DND-41 (cell line): Measurements from ENCODE around the gene PLAC1.

Experiments
- ATAC-seq: fragments of 200-7000 bp; cut with Tn5 transposase; 3 replicates; pipeline ENCODE4 v1.9.1; 2021; ENCODE audit warnings: low read depth; ENCODE audit not compliant: insufficient read depth
- DNase-seq: peaks from one replicate; pipeline ENCODE4 v3.0.0-alpha.2; 2020
- H2AFZ ChIP-seq: 2 replicates; pipeline ENCODE4 v1.6.0; 2012; ENCODE audit warnings: low read depth, low read length
- H3K27ac ChIP-seq: 2 replicates; pipeline ENCODE4 v1.5.1; 2012; ENCODE audit warnings: low read length, inconsistent platforms
- H3K27me3 ChIP-seq: fragments of 200-600 bp; sonication (generic); 2 replicates; pipeline ENCODE4 v1.6.0; 2012; ENCODE audit warnings: low read length, mild to moderate bottlenecking, inconsistent platforms; ENCODE audit not compliant: insufficient read depth, poor library complexity
- H3K36me3 ChIP-seq: 2 replicates; pipeline ENCODE4 v1.5.1; 2012; ENCODE audit warnings: low read length, inconsistent platforms; ENCODE audit not compliant: insufficient read depth
- H3K4me1 ChIP-seq: 2 replicates; pipeline ENCODE4 v1.5.1; 2012; ENCODE audit warnings: mild to moderate bottlenecking, low read length; ENCODE audit not compliant: insufficient read depth
- H3K4me2 ChIP-seq: 2 replicates; pipeline ENCODE4 v1.6.0; 2012; ENCODE audit warnings: mild to moderate bottlenecking, moderate library complexity, low read length, inconsistent platforms; ENCODE audit not compliant: insufficient read depth
- H3K4me3 ChIP-seq, 2 experiments: fragments of 200-600 bp in 1 of 2; shearing (Covaris generic) in 1 of 2; 2 replicates each; pipeline ENCODE4 v1.5.1; 2012 to 2016; ENCODE audit warnings: inconsistent platforms in 2 of 2, low read length in 2 of 2, mild to moderate bottlenecking in 2 of 2, low read depth in 1 of 2, moderate library complexity in 1 of 2
- H3K79me2 ChIP-seq: 2 replicates; pipeline ENCODE4 v1.6.0; 2012; ENCODE audit warnings: low read length, inconsistent platforms; ENCODE audit not compliant: insufficient read depth
- H3K9ac ChIP-seq: 2 replicates; pipeline ENCODE4 v1.6.0; 2012; ENCODE audit warnings: low read depth, mild to moderate bottlenecking, inconsistent platforms, low read length, moderate library complexity
- H3K9me3 ChIP-seq: 2 replicates; pipeline ENCODE4 v1.5.1; 2012; ENCODE audit warnings: low read length, moderate library complexity, mild to moderate bottlenecking, inconsistent platforms; ENCODE audit not compliant: insufficient read depth, severe bottlenecking
- H4K20me1 ChIP-seq: 2 replicates; pipeline ENCODE4 v1.6.0; 2012; ENCODE audit warnings: low read length; ENCODE audit not compliant: insufficient read depth
- EZH2 ChIP-seq: IDR thresholded peaks from 3 replicates; pipeline ENCODE4 v1.6.1; 2012; ENCODE audit warnings: borderline replicate concordance, low read depth, mild to moderate bottlenecking, moderate library complexity, low read length, inconsistent platforms; ENCODE audit not compliant: severe bottlenecking
- TF ChIP-seq, protein P1 (sequence below): IDR thresholded peaks from 2 replicates; pipeline ENCODE4 v1.5.1; 2012; ENCODE audit warnings: borderline replicate concordance, low read length, moderate library complexity, mild to moderate bottlenecking; ENCODE audit not compliant: poor library complexity, severe bottlenecking; ENCODE audit errors: extremely low read depth

PLAC1 gene

GRCh38 chrX:134601240-134601765 is 57.0 kb downstream of the PLAC1 start:
- no peak for DNase-seq
- no peaks in the 10 kb centered on the region for H3K27me3 ChIP-seq
- H3K4me2 ChIP-seq, result no peak overlapping the region
- H3K36me3 ChIP-seq, result no peaks in the 10 kb centered on the region
- no peaks in the 10 kb centered on the region for H3K9me3 ChIP-seq
- no peak overlapping the region for H2AFZ ChIP-seq
- no peak for ATAC-seq
- no peak for TF ChIP-seq EZH2
- TF ChIP-seq, protein P1, sequence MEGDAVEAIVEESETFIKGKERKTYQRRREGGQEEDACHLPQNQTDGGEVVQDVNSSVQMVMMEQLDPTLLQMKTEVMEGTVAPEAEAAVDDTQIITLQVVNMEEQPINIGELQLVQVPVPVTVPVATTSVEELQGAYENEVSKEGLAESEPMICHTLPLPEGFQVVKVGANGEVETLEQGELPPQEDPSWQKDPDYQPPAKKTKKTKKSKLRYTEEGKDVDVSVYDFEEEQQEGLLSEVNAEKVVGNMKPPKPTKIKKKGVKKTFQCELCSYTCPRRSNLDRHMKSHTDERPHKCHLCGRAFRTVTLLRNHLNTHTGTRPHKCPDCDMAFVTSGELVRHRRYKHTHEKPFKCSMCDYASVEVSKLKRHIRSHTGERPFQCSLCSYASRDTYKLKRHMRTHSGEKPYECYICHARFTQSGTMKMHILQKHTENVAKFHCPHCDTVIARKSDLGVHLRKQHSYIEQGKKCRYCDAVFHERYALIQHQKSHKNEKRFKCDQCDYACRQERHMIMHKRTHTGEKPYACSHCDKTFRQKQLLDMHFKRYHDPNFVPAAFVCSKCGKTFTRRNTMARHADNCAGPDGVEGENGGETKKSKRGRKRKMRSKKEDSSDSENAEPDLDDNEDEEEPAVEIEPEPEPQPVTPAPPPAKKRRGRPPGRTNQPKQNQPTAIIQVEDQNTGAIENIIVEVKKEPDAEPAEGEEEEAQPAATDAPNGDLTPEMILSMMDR, result no peak
- no peaks in the 10 kb centered on the region for H4K20me1 ChIP-seq
- H3K4me1 ChIP-seq, result no peaks in the 10 kb centered on the region
- H3K4me3 ChIP-seq, result no peak overlapping the region
- no peaks in the 10 kb centered on the region for H3K79me2 ChIP-seq
- H3K27ac ChIP-seq, result no peak overlapping the region
- H3K9ac ChIP-seq, result no peak overlapping the region

DNA sequence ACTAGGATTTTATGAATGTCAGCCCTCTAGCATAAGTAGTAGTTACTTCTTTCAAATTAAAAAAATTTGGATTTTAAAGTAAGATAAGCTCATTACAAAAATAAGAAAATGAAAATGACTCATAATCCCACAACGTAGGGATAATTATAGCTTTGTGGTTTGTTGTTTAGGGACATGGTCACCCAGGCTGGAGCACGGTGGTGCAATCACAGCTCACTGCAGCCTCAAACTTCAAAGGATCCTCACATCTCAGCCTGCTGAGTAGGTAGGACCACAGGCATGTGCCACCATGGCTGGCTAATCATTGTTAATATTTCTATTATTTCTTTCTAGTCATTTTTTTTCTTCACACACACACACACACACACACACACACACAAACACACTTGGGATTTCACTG is 57.6 kb downstream of the PLAC1 start:
- DNase-seq, result no peak
- Histone ChIP-seq H3K4me3 (no peak overlapping the region), H3K27ac (no peak overlapping the region), H3K9ac (no peak overlapping the region), H3K9me3 (no peaks in the 10 kb centered on the region), H3K36me3 (no peaks in the 10 kb centered on the region), H3K4me2 (no peak overlapping the region), H2AFZ (no peak overlapping the region), H3K79me2 (no peaks in the 10 kb centered on the region), H3K4me1 (no peaks in the 10 kb centered on the region), H4K20me1 (no peaks in the 10 kb centered on the region), H3K27me3 (no peaks in the 10 kb centered on the region)
- no peak for ATAC-seq
- TF ChIP-seq, protein P1, result no peak
- TF ChIP-seq EZH2, result no peak

DNA sequence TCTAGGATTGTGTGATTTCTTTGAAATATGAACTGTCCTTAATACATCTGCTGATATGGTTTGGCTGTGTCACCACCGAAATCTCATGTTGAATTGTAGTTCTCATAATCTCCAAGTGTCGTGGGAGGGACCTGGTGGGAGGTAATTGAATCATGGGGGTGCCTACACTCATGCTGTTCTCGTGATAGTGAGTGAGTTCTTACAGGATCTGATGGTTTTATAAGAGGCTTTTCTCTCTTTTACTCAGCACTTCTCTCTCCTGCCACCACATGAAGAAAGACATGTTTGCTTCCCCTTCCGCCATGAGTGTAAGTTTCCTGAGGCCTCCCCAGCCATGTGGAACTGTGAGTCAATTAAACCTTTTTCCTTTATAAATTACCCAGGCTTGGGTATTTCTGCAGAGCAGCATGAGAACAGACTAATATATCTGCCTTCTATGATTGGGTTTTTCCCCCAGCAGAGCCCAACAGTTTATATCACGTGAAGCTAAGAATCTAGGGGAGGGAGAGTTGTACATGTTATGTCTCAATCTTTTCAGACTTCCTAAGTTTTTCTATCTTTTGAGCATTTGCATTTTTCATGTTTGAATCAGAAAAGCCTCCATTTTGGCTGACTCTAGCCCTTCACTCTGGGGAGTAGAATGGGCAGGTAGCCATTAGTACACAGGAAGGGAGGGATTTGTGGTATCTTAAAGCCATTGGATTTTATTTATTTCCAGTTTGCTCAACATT is 58.9 kb downstream of the PLAC1 start:
- no peaks in the 10 kb centered on the region for H3K36me3 ChIP-seq
- DNase-seq, result no peak
- no peak for ATAC-seq
- TF ChIP-seq EZH2, result no peak
- TF ChIP-seq, protein P1, result no peak
- H4K20me1 ChIP-seq, result no peaks in the 10 kb centered on the region
- no peaks in the 10 kb centered on the region for H3K79me2 ChIP-seq
- no peak overlapping the region for H2AFZ ChIP-seq
- H3K4me2 ChIP-seq, result no peak overlapping the region
- H3K4me1 ChIP-seq, result no peaks in the 10 kb centered on the region
- no peaks in the 10 kb centered on the region for H3K9me3 ChIP-seq
- no peaks in the 10 kb centered on the region for H3K27me3 ChIP-seq
- no peak overlapping the region for H3K4me3 ChIP-seq
- no peak overlapping the region for H3K9ac ChIP-seq
- H3K27ac ChIP-seq, result no peak overlapping the region
